ENCODE results near the gene UGT1A10.

The UGT1A10 gene

DNA sequence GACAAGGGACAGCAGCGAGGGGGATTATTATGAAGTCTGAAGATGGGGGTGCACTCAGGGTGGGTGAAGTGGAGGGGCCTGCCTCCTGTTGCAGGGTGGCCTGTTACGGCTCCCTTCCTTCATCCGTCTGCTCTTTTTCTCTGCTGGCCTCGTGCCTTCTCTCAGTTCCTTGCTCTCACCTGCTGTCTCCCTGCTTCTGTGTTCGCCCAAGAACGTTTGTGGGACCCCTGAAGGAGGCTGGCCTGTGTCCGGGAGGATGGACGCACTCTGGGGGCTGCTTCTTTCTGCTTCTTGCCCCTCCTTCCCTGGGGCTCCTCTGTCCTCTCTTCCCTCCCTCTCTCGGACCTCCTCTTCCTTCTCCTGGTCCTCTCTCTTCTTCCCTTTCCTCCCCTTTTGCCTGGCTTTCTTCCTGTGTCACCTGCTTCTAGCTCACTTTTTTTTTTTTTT is 155.7 kb downstream of the UGT1A10 start:
- ATAC-seq (ENCODE audit: low read depth) (no peak), DNase-seq (ENCODE audit: low spot score) (no peak)
- Histone ChIP-seq H3K36me3 (ENCODE audit: low read depth) (no peaks in the 10 kb centered on the region), H3K9me3 (ENCODE audit: severe bottlenecking) (no peaks in the 10 kb centered on the region), H3K4me3 (ENCODE audit: severe bottlenecking) (no peak overlapping the region), H3K27ac (ENCODE audit: poor library complexity, severe bottlenecking) (no peak overlapping the region), H3K4me1 (ENCODE audit: insufficient read depth, poor library complexity, severe bottlenecking) (no peaks in the 10 kb centered on the region), H3K27me3 (ENCODE audit: insufficient read depth, poor library complexity, severe bottlenecking) (no peaks in the 10 kb centered on the region)
- TF ChIP-seq CTCF (IDR thresholded peaks at IDR 0.05; ENCODE audit: poor library complexity, severe bottlenecking) = no peak

GRCh38 chr2:233792720-233793119 is 156.5 kb downstream of the UGT1A10 start:
- Histone ChIP-seq H3K4me1 (ENCODE audit: insufficient read depth, poor library complexity, severe bottlenecking) (no peaks in the 10 kb centered on the region), H3K9me3 (ENCODE audit: severe bottlenecking) (no peaks in the 10 kb centered on the region), H3K27ac (ENCODE audit: poor library complexity, severe bottlenecking) (no peak overlapping the region), H3K36me3 (ENCODE audit: low read depth) (no peaks in the 10 kb centered on the region), H3K4me3 (ENCODE audit: severe bottlenecking) (no peak overlapping the region), H3K27me3 (ENCODE audit: insufficient read depth, poor library complexity, severe bottlenecking) (no peaks in the 10 kb centered on the region)
- no peak for TF ChIP-seq CTCF (IDR thresholded peaks at IDR 0.05; ENCODE audit: poor library complexity, severe bottlenecking)
- DNase-seq (ENCODE audit: low spot score) (no peak), ATAC-seq (ENCODE audit: low read depth) (no peak)

- H3K27ac ChIP-seq (ENCODE audit: poor library complexity, severe bottlenecking) = no peak overlapping the region
- TF ChIP-seq CTCF (IDR thresholded peaks at IDR 0.05; ENCODE audit: poor library complexity, severe bottlenecking) = no peak
- no peaks in the 10 kb centered on the region for H3K36me3 ChIP-seq (ENCODE audit: low read depth)
- ATAC-seq (ENCODE audit: low read depth) (no peak), DNase-seq (ENCODE audit: low spot score) (no peak)
- H3K4me3 ChIP-seq (ENCODE audit: severe bottlenecking) = no peak overlapping the region
- H3K27me3 ChIP-seq (ENCODE audit: insufficient read depth, poor library complexity, severe bottlenecking) = no peaks in the 10 kb centered on the region
- no peaks in the 10 kb centered on the region for H3K4me1 ChIP-seq (ENCODE audit: insufficient read depth, poor library complexity, severe bottlenecking)
- H3K9me3 ChIP-seq (ENCODE audit: severe bottlenecking) = no peaks in the 10 kb centered on the region
These were observed 157.3 kb downstream of the UGT1A10 start for GRCh38 chr2:233793465-233794127.

DNA sequence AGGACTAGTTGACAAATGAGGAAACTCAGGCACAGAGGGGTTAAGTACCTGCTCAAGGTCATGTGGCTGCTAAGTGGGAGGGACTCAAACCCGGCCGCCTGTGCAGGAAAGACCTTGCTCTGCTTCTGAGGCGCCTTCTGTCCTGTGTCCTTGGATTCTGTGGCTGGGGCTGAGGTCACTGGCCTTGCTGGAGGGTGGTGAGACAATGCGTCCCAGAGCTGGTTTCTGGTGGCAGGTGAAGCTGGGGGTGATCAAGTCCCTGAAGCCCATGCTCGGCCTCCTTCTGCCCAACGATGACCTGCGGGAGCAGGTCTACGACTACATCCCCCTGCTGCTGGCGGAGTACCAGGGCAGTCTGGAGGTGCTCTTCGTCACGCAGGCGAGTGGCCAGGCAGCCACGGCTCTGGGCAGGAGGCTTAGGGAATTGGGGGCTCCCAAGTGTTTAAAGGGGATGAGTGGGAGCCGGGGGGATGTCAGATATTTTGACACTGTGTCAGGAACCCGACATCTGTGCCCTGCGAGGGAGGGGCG is 157.9 kb downstream of the UGT1A10 start:
- TF ChIP-seq CTCF (IDR thresholded peaks at IDR 0.05; ENCODE audit: poor library complexity, severe bottlenecking) = no peak
- Histone ChIP-seq H3K27me3 (ENCODE audit: insufficient read depth, poor library complexity, severe bottlenecking) (no peaks in the 10 kb centered on the region), H3K36me3 (ENCODE audit: low read depth) (no peaks in the 10 kb centered on the region), H3K4me3 (ENCODE audit: severe bottlenecking) (no peak overlapping the region), H3K9me3 (ENCODE audit: severe bottlenecking) (no peaks in the 10 kb centered on the region), H3K4me1 (ENCODE audit: insufficient read depth, poor library complexity, severe bottlenecking) (no peaks in the 10 kb centered on the region), H3K27ac (ENCODE audit: poor library complexity, severe bottlenecking) (no peak overlapping the region)
- DNase-seq (ENCODE audit: low spot score) (no peak), ATAC-seq (ENCODE audit: low read depth) (no peak)

- Histone ChIP-seq H3K9me3 (ENCODE audit: severe bottlenecking) (no peaks in the 10 kb centered on the region), H3K27me3 (ENCODE audit: insufficient read depth, poor library complexity, severe bottlenecking) (no peaks in the 10 kb centered on the region), H3K27ac (ENCODE audit: poor library complexity, severe bottlenecking) (no peak overlapping the region), H3K4me3 (ENCODE audit: severe bottlenecking) (no peak overlapping the region), H3K36me3 (ENCODE audit: low read depth) (no peaks in the 10 kb centered on the region), H3K4me1 (ENCODE audit: insufficient read depth, poor library complexity, severe bottlenecking) (no peaks in the 10 kb centered on the region)
- ATAC-seq (ENCODE audit: low read depth) (no peak), DNase-seq (ENCODE audit: low spot score) (no peak)
- TF ChIP-seq CTCF (IDR thresholded peaks at IDR 0.05; ENCODE audit: poor library complexity, severe bottlenecking) = no peak
These were observed 159.5 kb downstream of the UGT1A10 start for GRCh38 chr2:233795735-233796171.
